NCI-H748 (cell line): ENCODE data around the gene RGS19.

ENCODE experiments used
- DNase-seq: peaks from one replicate; lab custom pipeline; 2025; ENCODE audit not compliant: unreplicated experiment; lab: John Stamatoyannopoulos, UW

RGS19 gene

DNA sequence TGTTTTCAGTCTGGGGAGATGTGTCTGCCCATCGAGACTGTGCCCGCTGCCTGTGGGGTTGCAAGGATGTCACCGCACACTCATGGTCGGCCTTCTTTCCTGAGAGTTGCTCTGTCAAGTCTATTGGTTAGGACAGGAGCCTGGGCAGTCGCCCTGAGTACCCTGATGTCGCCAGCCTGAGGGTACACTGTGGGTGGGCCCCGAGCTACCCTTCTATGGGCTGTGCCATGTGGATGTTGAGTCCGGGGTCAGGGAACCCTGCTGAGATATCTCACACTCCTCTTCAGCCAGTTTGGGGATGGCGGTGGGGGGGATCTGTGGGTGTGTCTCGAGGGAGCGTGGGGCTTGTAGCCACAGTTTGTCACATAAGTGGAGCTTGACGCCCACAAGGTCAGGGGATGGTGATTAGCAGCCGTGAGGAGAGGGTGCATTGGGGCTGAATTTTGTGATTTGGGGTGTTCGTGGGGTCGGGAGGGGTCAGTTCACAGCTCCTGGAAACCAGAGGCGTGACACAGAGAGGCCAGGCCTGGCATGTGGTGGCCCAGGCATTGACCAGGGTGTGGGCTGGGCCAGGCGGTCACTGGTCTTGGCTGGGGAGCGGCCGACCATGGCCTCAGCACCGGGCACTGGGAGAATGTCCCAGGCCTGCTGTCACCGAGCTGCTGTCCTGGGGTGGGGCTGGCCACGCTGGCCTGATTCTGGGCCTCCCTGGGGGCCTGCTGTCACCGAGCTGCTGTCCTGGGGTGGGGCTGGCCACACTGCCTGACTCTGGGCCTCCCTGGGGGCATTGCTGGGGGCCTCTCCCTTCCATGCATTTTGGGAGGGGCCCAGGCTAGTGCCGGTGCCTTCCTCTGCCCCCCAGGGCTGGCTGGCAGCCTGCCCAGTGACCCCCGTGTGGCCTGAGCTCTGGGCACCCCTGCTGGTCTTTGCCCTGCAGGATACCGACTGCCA lies 29.7 kb upstream of the RGS19 start:
- DNase-seq, result no peak

DNA sequence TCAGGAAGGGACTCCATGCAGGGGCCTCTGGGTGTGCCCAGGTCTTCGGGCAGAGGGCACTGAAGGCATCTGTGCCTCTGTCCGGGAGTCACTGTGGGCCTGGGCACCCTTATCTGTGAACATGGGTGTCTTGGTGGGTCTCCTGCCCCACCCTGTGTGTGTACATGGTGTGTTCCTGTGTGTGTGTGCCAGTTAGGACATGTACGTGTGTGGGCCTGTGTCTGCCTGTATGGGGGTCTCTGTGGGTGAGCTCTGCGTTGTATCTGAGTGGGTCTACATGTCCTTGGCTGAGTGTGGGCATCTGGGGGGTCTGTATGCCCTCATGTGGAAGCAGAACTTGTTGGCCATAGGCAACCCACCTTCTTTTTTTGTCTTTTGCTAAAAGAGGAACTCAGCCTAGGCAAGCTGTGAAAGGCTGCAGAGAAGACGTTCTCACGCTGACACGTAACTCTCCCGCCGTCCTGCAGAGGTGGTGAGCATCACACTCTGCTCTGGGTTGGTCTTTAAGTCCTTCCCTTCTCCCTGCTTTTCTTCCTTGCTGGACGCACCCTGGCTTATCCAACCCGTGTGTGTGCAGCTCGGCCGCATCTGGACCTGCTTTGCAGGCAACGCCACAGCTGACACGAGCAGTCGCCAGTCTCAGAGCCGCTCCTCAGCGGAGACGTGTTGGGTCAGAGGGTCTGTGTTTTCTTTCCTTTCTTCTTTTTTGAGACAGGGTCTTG lies 28.6 kb upstream of the RGS19 start:
- DNase-seq, result no peak

DNA sequence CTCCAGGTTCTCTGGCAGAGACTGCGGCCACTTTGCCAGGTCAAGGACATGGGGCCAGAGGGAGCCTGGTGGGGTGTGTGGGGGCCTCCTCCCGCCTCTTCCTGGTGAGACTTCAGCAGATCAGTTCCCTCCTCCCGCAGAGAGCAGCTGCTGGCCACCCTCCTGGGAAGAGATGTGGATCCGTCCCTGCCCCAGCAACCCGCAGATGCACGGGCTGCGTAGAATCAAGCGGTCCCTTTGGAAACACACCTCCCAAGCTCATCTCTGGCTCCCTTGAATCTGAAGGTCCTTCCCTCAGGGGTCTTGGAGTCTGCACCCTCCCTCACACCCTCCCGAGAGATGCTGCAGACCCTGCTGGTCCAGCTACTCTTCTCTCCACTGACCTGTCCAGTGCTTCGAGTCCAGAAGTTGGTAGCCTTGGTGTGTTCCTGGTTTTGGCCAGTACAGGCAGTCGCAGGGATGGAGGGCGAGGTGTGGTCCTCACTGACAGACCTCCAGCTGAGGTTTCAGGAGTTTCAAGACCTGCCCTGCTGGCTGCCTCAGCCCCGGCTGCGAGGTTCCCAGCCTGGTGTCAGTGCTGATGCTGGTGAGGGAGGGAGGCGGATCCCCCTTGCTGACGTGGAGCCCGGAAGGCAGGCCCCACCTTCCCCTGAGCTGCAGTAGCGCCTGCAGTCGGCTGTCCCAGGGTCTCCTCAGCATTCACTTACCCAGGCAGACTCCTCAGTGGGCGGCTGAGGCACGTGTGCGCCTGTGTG lies 27.8 kb upstream of the RGS19 start, which contains the start of gene NPBWR2:
TSS of gene NPBWR2 (minus strand) at position 585 of the 755 bp plus-strand sequence. CDS start 734 bp downstream, outside the sequence.
- no peak for DNase-seq

DNA sequence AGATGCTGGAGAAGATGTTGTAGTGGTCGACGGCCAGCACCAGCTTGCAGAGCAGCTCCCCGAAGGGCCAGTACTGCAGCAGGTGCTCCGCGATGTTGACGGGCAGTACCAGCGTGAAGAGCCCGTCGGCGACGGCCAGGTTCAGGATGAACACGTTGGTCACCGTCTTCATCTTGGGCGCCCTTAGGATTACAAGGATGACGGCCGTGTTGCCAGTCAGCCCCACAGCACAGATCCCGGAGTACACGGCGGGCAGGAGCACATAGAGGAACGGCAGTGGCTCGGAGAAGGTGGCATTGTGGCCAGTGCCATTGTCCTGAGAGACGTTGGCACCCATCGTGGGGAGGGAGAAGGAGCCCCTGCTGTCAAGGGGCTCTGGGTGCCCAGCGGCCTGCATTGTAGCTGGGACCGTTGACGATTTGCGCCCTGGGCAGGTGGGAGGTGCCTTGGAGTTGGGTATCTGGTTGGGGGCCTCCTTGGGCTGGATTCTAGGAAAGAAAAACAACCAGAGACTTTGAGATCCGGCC lies 27.2 kb upstream of the RGS19 start:
- no peak for DNase-seq

DNA sequence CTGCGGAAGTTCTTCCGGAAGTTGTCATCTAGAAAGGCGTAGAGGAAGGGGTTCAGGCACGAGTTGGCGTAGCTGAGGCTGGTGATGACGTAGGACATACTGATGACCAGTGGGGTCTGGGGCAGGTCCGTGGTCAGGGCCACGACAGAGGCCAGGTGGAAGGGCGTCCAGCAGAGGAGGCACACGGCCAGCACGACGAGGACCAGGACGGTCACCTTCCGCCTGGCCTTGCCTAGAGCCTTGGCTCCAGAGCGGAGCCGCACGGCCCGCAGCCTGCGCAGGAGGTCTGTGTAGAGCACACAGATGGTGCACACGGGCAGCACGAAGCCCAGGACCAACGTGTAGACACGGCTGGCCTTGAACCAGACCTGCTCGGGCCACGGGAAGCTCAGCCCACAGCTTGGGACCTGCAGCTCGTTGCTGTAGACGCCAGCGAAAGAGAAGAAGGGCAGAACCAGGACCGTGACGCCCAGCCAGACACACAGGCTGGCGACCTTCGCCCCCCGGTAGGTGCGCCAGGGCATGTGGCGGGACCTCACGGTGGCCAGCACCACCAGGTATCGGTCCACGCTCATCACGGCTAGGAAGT lies 26.6 kb upstream of the RGS19 start:
- no peak for DNase-seq

- no peak for DNase-seq
Observed at GRCh38 chr20:64104667-64105451, 25.5 kb upstream of the RGS19 start.

GRCh38 chr20:64103871-64104666 lies 24.8 kb upstream of the RGS19 start:
- DNase-seq, result no peak

- DNase-seq, result peak; percentile 84
Observed at GRCh38 chr20:64102647-64103354, 23.5 kb upstream of the RGS19 start.

DNA sequence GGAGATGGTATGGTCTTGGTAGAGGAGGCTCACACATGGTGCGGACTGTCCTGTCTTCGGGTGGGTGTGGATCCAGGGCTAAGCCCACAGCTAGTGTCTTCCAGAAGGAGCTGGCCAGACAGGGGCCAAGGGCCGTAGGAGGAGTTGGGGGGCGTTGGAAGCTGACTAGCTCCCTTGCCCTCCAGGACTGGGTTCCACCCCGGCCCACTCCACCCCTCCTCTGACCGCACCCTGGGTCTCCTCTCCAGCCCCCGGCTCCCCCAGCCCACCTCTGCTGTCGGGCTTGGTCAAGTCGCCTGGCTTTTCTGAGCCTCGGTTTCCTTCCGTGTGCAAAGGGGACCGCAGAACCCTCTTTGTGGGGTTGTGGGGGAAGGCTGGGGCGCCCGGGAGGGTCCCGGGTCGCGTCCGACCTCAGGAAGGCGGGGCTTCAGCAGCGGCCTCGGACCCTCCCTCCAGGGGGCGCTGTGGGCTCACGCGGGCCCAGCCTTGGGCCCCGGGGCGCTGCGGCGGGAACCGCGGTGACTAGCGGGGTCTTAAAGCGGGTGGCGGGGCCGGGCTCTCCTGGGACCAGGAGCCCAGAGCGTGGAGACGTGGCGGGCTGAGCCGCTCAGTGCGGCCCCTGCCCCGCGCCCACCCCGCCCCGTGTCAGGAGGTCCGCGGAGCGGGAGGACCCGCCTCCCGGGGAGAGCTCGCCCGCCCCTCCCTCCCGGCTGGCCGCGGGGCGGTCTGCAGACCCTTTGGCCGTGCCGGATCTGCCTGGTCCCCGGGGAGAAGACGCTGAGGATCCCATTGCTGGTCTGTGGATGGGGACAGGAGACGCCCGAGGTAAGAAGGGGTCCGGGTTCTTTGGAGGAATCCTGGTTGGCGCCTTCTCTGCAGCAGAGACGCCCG lies 22.7 kb upstream of the RGS19 start:
- peak; percentile 59 for DNase-seq

GRCh38 chr20:64100946-64101688 lies 21.8 kb upstream of the RGS19 start:
- DNase-seq, result no peak

DNA sequence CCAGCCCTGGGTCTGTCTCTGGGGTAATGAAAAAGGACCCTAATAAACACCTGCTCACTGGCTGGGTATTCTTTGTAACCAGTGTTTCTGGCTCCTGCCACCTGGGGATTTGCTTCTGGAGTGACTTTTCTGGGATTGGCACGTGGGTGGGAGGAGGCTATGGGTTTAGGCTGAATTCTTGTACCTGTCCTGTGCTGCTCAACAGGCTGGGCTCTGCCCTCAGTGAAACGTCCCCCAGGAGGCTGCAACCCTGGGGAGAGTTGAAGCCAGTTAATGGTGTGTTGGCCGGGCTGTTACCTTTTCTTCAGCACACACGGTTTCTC lies 21.2 kb upstream of the RGS19 start:
- no peak for DNase-seq

DNA sequence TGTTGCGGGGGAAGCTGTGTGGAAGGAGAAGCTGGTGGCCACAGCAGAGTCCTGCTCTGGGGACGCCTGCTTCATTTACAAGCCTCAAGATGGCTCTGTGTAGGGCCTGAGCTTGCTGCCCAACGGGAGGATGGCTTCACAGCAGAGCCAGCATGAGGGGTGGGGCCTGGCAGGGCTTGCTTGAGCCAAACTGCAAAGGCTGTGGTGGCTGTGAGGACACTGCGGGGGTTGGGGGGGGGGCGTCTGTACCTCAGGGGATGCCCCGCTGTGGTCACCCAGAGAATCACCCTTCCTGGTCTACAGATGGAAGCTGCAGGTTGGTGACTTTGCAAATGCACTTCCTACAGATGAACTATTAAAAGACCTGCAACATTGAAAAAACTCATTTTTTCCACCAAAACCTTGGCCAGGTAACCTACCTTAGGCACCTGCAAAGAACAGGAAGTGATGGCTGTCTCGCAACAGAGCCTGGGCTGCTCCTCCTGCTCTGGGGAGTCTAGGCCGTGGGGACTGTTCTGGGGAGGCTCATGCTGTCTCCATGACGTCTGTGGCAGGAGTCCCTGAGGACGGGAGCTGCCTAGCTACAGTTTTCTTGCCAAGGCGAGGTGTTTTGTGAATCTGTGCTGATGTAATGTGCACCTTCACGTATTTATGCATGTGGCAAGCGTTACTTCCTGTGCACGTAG lies 20.7 kb upstream of the RGS19 start:
- no peak for DNase-seq

DNA sequence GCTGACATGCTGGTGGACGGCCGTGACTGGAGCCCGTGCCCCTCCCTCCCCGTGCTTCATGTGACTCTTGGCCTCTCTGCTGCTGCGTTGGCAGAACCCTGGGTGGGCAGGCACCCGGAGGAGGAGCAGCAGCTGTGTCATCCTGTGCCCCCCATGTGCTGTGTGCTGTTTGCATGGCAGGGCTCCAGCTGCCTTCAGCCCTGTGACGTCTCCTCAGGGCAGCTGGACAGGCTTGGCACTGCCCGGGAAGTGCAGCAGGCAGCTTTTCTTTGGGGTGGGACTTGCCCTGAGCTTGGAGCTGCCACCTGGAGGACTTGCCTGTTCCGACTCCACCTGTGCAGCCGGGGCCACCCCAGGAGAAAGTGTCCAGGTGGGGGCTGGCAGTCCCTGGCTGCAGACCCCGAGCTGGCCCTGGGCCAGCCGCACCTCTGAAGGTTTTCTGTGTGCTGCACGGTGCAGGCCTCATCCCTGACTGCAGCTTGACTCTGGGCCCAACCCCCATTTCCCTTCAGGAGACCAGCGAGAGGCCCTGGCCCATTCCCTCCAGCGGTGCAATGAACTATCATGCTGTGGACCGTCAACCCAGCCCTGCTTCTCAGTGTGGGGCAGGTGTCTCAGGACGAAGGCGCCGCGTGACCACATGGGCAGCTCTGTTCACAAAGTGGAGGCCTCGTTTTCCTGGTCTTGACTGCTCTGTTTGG lies 19.9 kb upstream of the RGS19 start:
- DNase-seq, result no peak

GRCh38 chr20:64098471-64099013 lies 19.2 kb upstream of the RGS19 start:
- no peak for DNase-seq

DNA sequence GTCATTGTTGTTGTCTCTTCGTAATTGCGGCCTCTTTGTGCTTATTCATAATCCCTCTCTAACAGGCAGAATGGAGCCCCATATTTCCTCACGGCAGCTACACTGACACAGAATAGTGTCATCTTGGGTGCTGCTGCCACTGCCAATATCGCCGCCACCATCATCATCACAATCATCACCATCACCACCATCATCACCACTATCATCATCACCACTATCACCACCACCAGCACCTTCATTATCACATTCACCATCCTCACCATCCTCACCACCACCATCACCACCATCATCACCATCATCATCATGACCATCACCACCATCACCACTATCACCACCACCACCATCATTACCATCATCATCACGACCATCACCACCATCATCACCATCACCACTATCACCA lies 17.2 kb upstream of the RGS19 start:
- no peak for DNase-seq

- DNase-seq, result no peak
Observed at GRCh38 chr20:64095927-64096326, 16.6 kb upstream of the RGS19 start.
